Nephron progenitor cell (in vitro differentiated cells): ENCODE measurements around the gene ATP9B.

Experiments
- DNase-seq: peaks from one replicate; pipeline ENCODE4 v3.0.0; 2021
- H3K27ac Mint-ChIP-seq: 2 replicates; pipeline ENCODE4 v1.8.0; 2021; ENCODE audit warnings: mild to moderate bottlenecking, moderate library complexity, mixed read lengths
- H3K27me3 Mint-ChIP-seq: 2 replicates; pipeline ENCODE4 v1.8.0; 2021; ENCODE audit warnings: mild to moderate bottlenecking, low read depth, mixed read lengths; ENCODE audit not compliant: poor library complexity
- H3K36me3 Mint-ChIP-seq: 2 replicates; pipeline ENCODE4 v1.8.0; 2021; ENCODE audit warnings: low read depth, mixed read lengths
- H3K4me1 Mint-ChIP-seq: 2 replicates; pipeline ENCODE4 v1.8.0; 2021; ENCODE audit warnings: mixed read lengths
- H3K4me3 Mint-ChIP-seq: 2 replicates; pipeline ENCODE4 v1.8.0; 2021; ENCODE audit warnings: mild to moderate bottlenecking, moderate library complexity, mixed read lengths
- H3K9me3 Mint-ChIP-seq: 2 replicates; pipeline ENCODE4 v1.8.0; 2021; ENCODE audit warnings: mild to moderate bottlenecking, moderate library complexity, mixed read lengths
- TF ChIP-seq, protein P1 (sequence below): fragments of 200-600 bp; sonication (generic); IDR thresholded peaks from 2 replicates; pipeline ENCODE4 v1.5.0; 2021; ENCODE audit warnings: antibody characterized with exemption

ATP9B gene

GRCh38 chr18:79396431-79397246, 327.4 kb downstream of the ATP9B start:
- H3K4me1 Mint-ChIP-seq, result peaks cover 28% of the 10 kb centered on the region
- peaks cover 71% of the 10 kb centered on the region for H3K27me3 Mint-ChIP-seq
- DNase-seq, result peak; percentile 69
- H3K9me3 Mint-ChIP-seq, result no peaks in the 10 kb centered on the region
- TF ChIP-seq, protein P1, sequence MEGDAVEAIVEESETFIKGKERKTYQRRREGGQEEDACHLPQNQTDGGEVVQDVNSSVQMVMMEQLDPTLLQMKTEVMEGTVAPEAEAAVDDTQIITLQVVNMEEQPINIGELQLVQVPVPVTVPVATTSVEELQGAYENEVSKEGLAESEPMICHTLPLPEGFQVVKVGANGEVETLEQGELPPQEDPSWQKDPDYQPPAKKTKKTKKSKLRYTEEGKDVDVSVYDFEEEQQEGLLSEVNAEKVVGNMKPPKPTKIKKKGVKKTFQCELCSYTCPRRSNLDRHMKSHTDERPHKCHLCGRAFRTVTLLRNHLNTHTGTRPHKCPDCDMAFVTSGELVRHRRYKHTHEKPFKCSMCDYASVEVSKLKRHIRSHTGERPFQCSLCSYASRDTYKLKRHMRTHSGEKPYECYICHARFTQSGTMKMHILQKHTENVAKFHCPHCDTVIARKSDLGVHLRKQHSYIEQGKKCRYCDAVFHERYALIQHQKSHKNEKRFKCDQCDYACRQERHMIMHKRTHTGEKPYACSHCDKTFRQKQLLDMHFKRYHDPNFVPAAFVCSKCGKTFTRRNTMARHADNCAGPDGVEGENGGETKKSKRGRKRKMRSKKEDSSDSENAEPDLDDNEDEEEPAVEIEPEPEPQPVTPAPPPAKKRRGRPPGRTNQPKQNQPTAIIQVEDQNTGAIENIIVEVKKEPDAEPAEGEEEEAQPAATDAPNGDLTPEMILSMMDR, result no peak
- H3K4me3 Mint-ChIP-seq, result no peak overlapping the region
- no peaks in the 10 kb centered on the region for H3K36me3 Mint-ChIP-seq
- no peak overlapping the region for H3K27ac Mint-ChIP-seq

GRCh38 chr18:79397247-79397829, 328.1 kb downstream of the ATP9B start:
- Mint-ChIP-seq H3K4me1 (peaks cover 27% of the 10 kb centered on the region), H3K27me3 (peaks cover 64% of the 10 kb centered on the region), H3K9me3 (no peaks in the 10 kb centered on the region), H3K4me3 (peak overlapping the region; percentile 30), H3K27ac (no peak overlapping the region), H3K36me3 (no peaks in the 10 kb centered on the region)
- no peak for DNase-seq
- TF ChIP-seq, protein P1, result no peak

GRCh38 chr18:79397830-79398761, 328.9 kb downstream of the ATP9B start:
- no peak for DNase-seq
- Mint-ChIP-seq H3K4me1 (peaks cover 33% of the 10 kb centered on the region), H3K4me3 (peak overlapping the region; percentile 73), H3K36me3 (no peaks in the 10 kb centered on the region), H3K27me3 (peaks cover 57% of the 10 kb centered on the region), H3K27ac (no peak overlapping the region), H3K9me3 (no peaks in the 10 kb centered on the region)
- TF ChIP-seq, protein P1, result no peak

DNA sequence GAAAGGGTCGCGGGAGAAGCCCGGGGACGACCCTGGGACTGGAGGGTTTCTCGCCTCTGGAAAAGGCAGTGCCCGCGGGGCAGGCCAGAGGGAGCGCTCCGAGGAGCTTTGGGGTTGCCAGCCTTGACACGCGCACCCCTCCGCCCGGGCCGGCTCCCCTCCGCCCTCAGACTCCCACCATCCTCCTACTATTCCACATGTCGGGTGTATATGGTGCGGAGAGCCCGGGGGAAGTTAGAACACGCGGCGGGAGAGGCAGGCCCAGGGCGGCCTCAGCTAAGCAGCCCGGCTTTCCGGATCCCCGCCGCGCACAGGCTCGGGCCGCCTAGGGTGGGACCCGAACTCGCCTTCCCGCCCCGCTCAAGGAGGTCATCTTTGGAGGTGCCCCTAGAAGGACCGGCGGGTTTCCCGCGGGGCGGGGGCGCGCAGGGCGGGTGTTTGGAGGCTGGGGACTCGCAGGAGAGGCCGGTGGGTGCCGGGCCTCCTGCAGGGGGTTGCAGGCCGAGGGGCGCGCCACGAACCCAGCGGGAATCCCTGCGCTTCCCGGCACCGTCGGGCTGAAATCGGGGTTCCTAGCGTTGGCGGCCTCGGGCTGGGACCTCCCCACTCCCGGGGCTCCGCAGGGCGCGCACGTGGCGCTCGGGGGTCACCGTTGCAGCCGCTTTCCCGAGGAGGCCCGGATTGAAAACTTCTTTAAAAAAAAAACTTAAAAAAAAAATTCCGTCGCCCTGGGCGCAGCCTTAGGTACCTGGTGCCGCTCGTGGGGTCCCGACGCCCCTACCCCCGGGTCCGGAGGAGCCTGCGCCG, 330.3 kb downstream of the ATP9B start:
- Mint-ChIP-seq H3K27me3 (peaks cover 51% of the 10 kb centered on the region), H3K36me3 (no peaks in the 10 kb centered on the region), H3K4me3 (peak overlapping the region; percentile 73), H3K9me3 (no peaks in the 10 kb centered on the region), H3K27ac (no peak overlapping the region), H3K4me1 (peaks cover 40% of the 10 kb centered on the region)
- TF ChIP-seq, protein P1, result no peak
- peak; percentile 39 for DNase-seq

DNA sequence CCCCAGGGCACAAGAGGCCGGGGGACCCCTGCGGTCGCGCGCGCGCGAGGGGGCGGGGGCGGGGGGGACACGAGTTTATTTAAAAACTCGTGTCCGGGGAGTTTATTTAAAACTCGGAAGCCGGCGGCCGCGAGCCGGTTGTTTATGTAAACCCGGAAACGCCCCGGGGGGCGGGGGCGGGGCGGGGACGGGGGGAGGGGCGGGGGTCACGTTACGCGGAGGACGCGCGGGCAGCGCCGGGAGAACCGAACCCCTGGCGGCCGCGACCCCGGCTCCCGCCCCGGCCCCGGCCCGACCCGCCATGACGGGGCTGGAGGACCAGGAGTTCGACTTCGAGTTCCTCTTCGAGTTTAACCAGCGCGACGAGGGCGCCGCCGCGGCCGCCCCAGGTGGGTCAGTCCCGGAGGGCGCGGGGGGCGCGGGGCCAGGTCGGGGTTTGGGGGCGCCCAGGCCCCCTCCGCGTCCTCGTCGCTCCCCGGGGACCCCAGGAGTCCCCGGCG, 330.9 kb downstream of the ATP9B start:
- H3K9me3 Mint-ChIP-seq, result no peaks in the 10 kb centered on the region
- TF ChIP-seq, protein P1, result no peak
- H3K36me3 Mint-ChIP-seq, result no peaks in the 10 kb centered on the region
- H3K4me1 Mint-ChIP-seq, result peaks cover 46% of the 10 kb centered on the region
- DNase-seq, result peak; percentile 56
- no peak overlapping the region for H3K27ac Mint-ChIP-seq
- H3K27me3 Mint-ChIP-seq, result peaks cover 46% of the 10 kb centered on the region
- H3K4me3 Mint-ChIP-seq, result no peak overlapping the region
